GM19043 (cell line): ENCODE data around the gene EYA4.

Experiments used
- ATAC-seq: cut with Tn5 transposase; IDR thresholded peaks from one replicate; pipeline ENCODE4 v1.9.1; 2021; ENCODE audit warnings: low read depth; ENCODE audit not compliant: unreplicated experiment

Gene EYA4

GRCh38 chr6:133432021-133432989 is 191.1 kb downstream of the EYA4 start:
- ATAC-seq: no peak

DNA sequence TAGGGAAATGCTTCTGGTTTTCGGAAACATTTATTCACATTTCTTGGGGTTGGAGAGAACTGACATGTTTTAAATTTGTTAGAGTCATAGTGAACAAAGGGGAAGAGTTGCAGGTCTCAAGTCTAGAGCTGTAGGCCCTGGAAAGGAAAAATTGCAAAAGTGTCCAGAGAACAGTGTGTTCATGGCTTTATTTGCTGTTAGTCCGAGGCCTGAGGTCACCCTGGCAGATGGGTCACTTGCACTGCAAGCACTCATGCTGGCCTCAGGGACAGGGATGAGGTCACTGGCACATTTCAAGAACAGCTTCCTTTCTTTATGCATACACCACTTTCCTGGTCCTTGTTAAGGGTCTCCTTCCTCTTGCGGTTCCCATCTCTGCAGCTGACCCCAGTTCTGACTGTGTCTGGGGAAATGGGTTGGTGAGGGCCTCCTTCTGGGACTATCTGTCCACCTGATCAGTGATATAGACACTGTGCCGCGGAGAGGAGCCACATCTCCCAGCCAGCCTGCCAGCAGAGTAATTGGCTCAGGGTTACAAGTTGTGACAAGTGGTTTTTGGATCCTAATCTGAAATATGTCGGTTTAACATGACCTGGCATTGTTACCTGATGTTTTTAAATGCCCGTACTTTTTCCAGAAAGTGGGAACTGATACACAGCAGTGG is 194.0 kb downstream of the EYA4 start:
- ATAC-seq: no peak

DNA sequence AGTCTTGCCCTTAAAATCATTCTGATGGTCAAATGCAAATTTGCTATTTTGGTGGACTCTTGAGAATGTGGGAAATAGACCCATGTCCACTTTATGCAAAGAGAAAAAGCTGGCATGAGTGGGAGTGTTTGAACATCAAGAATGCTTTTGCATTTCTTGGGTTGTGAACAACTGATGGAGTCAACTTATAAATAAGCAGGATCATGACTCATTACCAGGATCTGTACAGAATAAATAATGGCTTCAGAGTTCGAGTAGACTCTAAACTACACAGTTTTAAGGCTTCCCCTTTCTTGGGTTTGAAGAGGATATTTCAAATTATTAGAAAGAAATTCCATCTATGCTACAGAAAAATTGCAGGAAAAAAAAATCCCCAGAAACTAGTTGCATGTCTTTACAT is 195.5 kb downstream of the EYA4 start:
- ATAC-seq: no peak

- ATAC-seq: no peak
Measured at GRCh38 chr6:133441491-133441890, 200.3 kb downstream of the EYA4 start.

DNA sequence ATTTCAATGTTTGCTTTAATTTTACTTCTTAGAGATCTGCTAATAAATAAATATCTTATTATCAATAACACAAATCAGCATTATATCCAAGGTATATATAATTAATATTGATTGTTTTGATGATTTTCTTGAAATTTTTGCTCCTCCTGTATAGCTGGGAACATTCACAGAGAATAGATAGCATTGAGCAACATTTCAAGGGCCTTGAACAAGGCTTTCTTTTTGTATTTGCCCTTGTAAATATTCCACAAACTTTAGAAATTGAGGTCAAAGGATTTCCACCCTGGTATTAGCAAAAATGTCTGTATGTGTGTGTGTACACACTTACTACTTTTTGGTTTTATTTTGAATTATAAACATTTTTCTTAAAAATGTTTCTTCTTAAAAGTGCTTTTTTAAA is 205.6 kb downstream of the EYA4 start:
- no peak for ATAC-seq

- ATAC-seq: no peak
Measured at GRCh38 chr6:133447924-133448323, 206.8 kb downstream of the EYA4 start.

DNA sequence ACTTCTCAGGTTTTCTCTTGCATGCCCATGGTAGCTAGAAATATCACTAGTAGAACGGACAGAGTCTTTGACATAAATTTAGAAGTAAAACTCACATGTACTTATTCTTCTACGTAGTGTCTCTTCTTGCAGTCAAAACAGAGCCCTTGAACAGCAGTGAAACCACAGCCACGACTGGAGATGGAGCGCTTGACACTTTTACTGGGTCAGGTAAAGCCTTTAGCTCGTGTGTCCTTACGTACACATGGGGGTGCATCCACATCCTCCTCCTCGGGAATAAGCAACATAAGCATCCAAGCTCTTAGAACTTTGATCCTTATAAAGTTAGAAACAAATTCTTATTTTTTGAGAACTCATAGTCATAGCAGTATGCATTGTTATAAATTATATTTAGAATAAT is 215.3 kb downstream of the EYA4 start:
- no peak for ATAC-seq

DNA sequence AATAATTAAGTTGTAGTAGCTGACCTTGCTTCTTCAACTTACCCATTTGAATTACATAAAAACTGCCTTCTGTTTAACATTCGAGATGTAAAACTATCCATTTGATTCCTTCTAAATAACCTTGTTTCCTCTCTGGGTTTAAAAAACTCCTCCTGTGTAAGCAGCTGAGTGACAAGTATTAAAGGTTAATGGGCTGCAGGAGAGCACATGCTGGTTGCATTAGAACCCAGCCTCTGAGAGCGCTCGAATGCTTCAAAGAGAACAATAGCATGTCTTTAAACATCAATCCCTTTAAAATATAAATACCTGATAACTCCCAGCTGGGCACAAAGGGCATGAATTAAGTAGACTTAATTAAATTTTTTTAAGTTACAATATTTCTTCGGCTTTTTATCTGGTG is 215.8 kb downstream of the EYA4 start:
- no peak for ATAC-seq

DNA sequence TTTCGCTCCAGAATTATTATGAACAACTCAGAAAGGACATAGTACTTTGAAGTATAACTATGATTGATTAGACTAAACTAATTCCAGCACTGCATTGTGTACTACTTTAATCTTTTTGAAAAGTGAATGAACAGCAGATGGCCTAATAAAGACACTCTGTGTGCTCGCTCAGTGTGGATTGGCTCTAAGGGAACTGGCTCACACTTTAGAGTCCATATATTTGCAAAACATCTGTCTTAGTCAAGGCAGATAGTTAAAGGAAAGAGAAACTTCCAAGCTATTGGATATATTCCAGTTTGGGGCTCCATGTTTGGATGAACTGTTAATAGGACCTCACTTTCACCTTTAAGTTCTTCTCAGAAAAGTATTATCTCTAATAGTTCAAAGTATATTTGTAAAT is 218.9 kb downstream of the EYA4 start:
- no peak for ATAC-seq

DNA sequence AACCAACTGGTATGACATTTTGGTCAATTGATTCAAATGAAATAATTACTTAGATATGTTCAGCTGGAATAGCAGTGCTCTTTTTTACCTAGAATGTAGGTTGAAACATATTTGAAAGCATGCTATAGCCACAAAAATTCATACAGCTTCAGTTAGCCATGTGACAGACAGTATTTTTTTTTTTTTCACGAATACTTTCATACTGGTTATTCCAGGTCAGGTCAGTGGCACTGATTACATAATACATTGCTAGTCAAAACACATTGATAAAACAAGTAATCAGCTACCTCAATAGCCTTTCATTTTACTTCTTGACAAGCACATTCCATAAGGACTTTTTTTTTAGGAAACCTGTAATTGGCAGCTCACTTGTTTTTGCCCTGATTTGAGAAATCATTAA is 222.6 kb downstream of the EYA4 start:
- no peak for ATAC-seq

DNA sequence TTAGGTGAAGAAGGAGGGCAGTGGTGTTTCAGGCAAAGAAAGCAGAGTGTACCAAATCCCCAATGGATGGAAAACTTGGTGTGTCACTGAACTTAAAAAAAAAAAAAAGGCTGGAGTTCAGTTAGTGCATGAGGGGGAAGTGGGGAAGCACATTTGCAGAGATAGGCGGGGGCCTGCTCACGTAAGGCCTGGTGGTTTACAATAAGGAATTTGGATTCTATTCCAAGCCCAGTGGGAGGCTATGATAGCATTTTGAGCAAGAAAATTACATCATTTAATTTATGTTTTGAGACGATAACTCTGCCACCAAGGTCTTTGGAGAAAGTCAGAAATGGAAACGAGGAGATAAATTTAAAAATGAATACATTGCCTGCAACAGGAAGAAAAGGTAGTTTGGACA is 225.5 kb downstream of the EYA4 start:
- no peak for ATAC-seq

- no peak for ATAC-seq
Measured at GRCh38 chr6:133467231-133467981, 226.2 kb downstream of the EYA4 start.

GRCh38 chr6:133467982-133468380 is 226.8 kb downstream of the EYA4 start:
- ATAC-seq: no peak

- no peak for ATAC-seq
Measured at GRCh38 chr6:133468591-133468990, 227.4 kb downstream of the EYA4 start.

- no peak for ATAC-seq
Measured at GRCh38 chr6:133474516-133474915, 233.4 kb downstream of the EYA4 start.

DNA sequence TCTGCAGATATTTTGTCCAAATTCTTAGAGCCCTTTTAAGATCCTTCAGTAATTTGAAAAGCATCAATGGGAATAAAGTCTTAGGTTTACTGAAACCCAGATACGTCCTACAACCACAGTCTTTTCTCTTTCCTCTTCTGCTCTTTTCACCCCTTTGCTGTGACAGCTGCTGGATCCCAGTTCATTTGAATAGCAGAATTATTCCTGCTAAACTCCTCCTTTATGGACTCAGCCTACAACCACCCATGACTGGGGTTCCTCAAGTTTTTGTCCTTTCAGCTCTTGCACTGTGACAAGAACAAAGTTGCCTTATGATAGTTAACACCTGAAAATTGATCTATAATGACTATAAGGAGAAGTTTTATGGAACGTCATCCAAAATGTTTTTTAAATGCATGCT is 237.5 kb downstream of the EYA4 start:
- ATAC-seq: no peak

GRCh38 chr6:133487174-133487573 is 246.0 kb downstream of the EYA4 start:
- ATAC-seq: no peak

DNA sequence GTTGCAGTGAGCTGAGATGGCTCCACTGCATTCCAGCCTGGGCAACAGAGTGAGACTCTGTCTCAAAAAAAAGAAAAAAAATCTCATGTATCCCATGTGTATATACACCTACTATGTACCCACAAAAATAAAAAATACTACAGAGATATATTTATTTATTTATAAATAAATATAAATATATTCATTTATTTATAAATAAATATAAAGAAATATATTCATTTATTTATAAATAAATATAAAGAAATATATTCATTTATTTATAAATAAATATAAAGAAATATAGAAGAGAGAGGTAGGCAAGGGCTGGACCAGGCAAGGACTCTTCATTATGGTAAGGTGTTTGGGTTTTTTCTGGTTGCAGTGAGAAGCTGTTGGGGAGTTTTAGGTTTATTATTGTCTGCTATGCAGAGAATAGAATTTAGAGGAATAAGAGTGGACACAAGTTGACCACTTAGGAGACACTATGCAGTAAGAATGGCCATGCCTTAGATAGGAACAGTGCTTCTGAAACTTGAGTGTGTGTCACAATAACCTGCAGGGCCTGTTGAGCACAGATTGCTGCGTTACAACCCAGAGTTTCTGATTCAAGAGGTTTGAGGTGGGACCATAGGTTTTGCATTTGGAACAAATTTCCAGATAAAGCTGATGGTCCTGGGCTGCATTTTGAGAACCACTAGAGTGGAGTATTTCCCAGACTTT is 254.2 kb downstream of the EYA4 start:
- ATAC-seq: no peak

DNA sequence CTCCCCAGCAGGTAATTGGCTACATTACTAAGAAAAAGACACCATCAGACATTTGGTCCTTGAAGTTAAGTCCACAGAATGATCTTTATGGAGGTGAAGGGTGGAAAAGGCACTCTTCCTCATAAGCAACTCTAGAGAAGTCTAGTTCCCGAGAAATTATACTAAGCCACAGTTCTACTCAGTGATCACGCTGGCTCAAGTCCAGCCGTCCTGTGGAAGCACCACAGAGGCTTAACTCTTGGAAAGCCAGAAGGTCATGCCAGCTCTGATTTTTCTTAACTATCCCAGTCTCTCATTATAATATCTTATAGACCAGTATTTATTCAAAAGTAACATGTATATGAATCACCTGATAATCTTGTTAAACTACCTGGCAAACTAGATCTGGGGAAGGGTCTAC is 258.5 kb downstream of the EYA4 start:
- no peak for ATAC-seq

GRCh38 chr6:133501675-133502270 is 260.6 kb downstream of the EYA4 start:
- no peak for ATAC-seq
